ENCODE data around the gene SLC49A3.

GRCh38 chr4:674172-675035 lies 14.5 kb downstream of the SLC49A3 start, which contains the start of the genes ATP5ME and MYL5:
- TF ChIP-seq CTCF (IDR thresholded peaks at IDR 0.05) (peak; percentile 86 to 99 (median 97)), POLR2A (IDR thresholded peaks at IDR 0.05) (peak; percentile 71 to 90), EP300 (IDR thresholded peaks at IDR 0.05) (peak; percentile 71 to 93)

Data from tibial nerve (tissue), 4 donors.